ENCODE results near the gene SEPTIN1. TPM values are rescaled to one million over a fixed set of nuclear protein-coding genes. Genes with fewer than 3 reads are reported as not detected.
A peak's percentile ranks its signal among the peaks of the same experiment; 100 is the strongest.

SEPTIN1 gene
- polyA plus RNA-seq, 1 of the 3 experiments (the other 2 are of a cell fraction) = 0.25 TPM

- TF ChIP-seq YY1 (IDR thresholded peaks at IDR 0.05; ENCODE audit: low read depth) (no peak), MXI1 (IDR thresholded peaks at IDR 0.05; ENCODE audit: low read depth, low read length) (peak; percentile 94), USF2 (IDR thresholded peaks at IDR 0.05; ENCODE audit: borderline replicate concordance, low read depth, low read length) (no peak), RAD21 (IDR thresholded peaks at IDR 0.05; ENCODE audit: low read length) (0 out of 2 replicates have a peak, but pooled peaks have one; percentile 22), CTCF (IDR thresholded peaks at IDR 0.05) (peak; percentile 27; the same call in 1 of the 2 replicates), RFX5 (IDR thresholded peaks at IDR 0.05; ENCODE audit: low read length) (peak; percentile 69)
These were observed 11.7 kb downstream of the SEPTIN1 start, which contains the start of gene TBC1D10B (continued) for GRCh38 chr16:30370456-30371247.

- peak overlapping the region; percentile 80 for H3K9ac ChIP-seq
- no peaks in the 10 kb centered on the region for H3K27me3 ChIP-seq (ENCODE audit: insufficient read depth)
- ChIA-PET POLR2A (interaction anchor here (0.6 to 3.4 kb wide), 5 partner anchors 8 to 39 kb away, joined by 3 to 19 read pairs (median 4); partner anchors contain the start of genes CD2BP2 and ZNF771), CTCF (interaction anchor here (1.3 to 1.6 kb wide), 3 partner anchors 10 to 40 kb away, joined by 4 to 7 read pairs (median 5); partner anchors contain the start of gene CD2BP2)
- no CpG with 5 or more reads among the region's 76 CpGs for WGBS (ENCODE audit: low lambda C conversion rate)
- no peaks in the 10 kb centered on the region for H3K9me3 ChIP-seq
- H3K4me3 ChIP-seq (ENCODE audit: low read depth in 2 of 2, low read length in 1 of 2) = peak overlapping the region; percentile 74 to 87
- H3K27ac ChIP-seq (ENCODE audit: low read depth in 2 of 2, low read length in 1 of 2) = peak overlapping the region; percentile 57 to 77; a peak in 3 of 4 replicates
- peaks cover 8 to 9% of the 10 kb centered on the region in 2 experiments for H3K36me3 ChIP-seq (replicated peaks in 1 of 2; ENCODE audit: control insufficient read depth in 1 of 2, insufficient read depth in 2 of 2, low read length in 1 of 2)
- H3K79me2 ChIP-seq (ENCODE audit: insufficient read depth) = peaks cover 49% of the 10 kb centered on the region
- 0 out of 2 replicates have a peak, but pooled peaks have one; percentile 10 for TF ChIP-seq CTCF (IDR thresholded peaks at IDR 0.05)
- TF ChIP-seq JUND (IDR thresholded peaks at IDR 0.05) = no peak
- TF ChIP-seq SIN3A (IDR thresholded peaks at IDR 0.05; ENCODE audit: borderline replicate concordance, low read depth, low read length) = peak; percentile 51; the same call in 1 of the 2 replicates
- TF ChIP-seq POLR2AphosphoS5 (IDR thresholded peaks at IDR 0.05; ENCODE audit: low read depth, low read length) = 0 out of 2 replicates have a peak, but pooled peaks have one; percentile 42
- TF ChIP-seq IRF3 (IDR thresholded peaks at IDR 0.05; ENCODE audit: low read depth, low read length) = no peak
- peak overlapping the region; percentile 97 for H3K4me2 ChIP-seq
- peaks cover 43% of the 10 kb centered on the region for H4K20me1 ChIP-seq (ENCODE audit: insufficient read depth)
- H2AFZ ChIP-seq (ENCODE audit: low read depth) = no peak overlapping the region
- no peak for DNase-seq
- H3K9me2 ChIP-seq = no peaks in the 10 kb centered on the region
- H3K4me1 ChIP-seq (ENCODE audit: control insufficient read depth in 1 of 2, insufficient read depth in 2 of 2, low read depth in 1 of 2, low read length in 1 of 2) = peaks cover 4 to 37% of the 10 kb centered on the region in 2 experiments; a peak in 3 of 4 replicates
- no peaks in the 10 kb centered on the region for H3F3A ChIP-seq (replicated peaks; ENCODE audit: insufficient read depth)
These were observed 12.4 kb downstream of the SEPTIN1 start for GRCh38 chr16:30369938-30370455.

Data from SK-N-SH (cell line).